SK-N-MC (cell line): ENCODE measurements around the gene COA8.

ENCODE experiments used
- DNase-seq: peaks from one replicate; pipeline ENCODE4 v3.0.0-alpha.2; 2011; ENCODE audit warnings: low read depth, low spot score
- H3K27ac ChIP-seq: fragments of 200-600 bp; sonication (generic); 2 replicates; pipeline ENCODE4 v1.5.1; 2016; ENCODE audit warnings: mixed run types
- H3K36me3 ChIP-seq: fragments of 200-600 bp; sonication (generic); 2 replicates; pipeline ENCODE4 v1.6.1; 2017; ENCODE audit warnings: antibody characterized with exemption, low read length, mixed read lengths; ENCODE audit not compliant: insufficient read depth
- H3K4me3 ChIP-seq: fragments of 200-600 bp; sonication (generic); 2 replicates; pipeline ENCODE4 v1.5.1; 2016
- H3K9ac ChIP-seq: fragments of 200-600 bp; sonication (generic); 2 replicates; pipeline ENCODE4 v1.8.0; 2017; ENCODE audit warnings: mixed run types, mixed read lengths; ENCODE audit not compliant: insufficient read length
- H3K9me3 ChIP-seq: fragments of 200-600 bp; sonication (generic); 2 replicates; pipeline ENCODE4 v1.6.1; 2017; ENCODE audit warnings: low read depth, mild to moderate bottlenecking, antibody characterized with exemption, low read length, moderate library complexity, mixed read lengths
- EZH2 ChIP-seq: fragments of 200-600 bp; sonication (generic); IDR thresholded peaks from one replicate; pipeline ENCODE4 v1.6.1; 2017; ENCODE audit warnings: antibody characterized with exemption
- FOXP2 ChIP-seq: optimal IDR thresholded peaks from 2 replicates; pipeline ENCODE3; 2011; ENCODE audit warnings: mild to moderate bottlenecking, moderate library complexity; ENCODE audit not compliant: insufficient read depth; ENCODE audit errors: extremely low read length, control extremely low read depth
- POLR2AphosphoS5 ChIP-seq: IDR thresholded peaks from 2 replicates; pipeline ENCODE4 v1.6.1; 2012; ENCODE audit warnings: mild to moderate bottlenecking, low read depth, low read length, borderline replicate concordance

COA8 gene

DNA sequence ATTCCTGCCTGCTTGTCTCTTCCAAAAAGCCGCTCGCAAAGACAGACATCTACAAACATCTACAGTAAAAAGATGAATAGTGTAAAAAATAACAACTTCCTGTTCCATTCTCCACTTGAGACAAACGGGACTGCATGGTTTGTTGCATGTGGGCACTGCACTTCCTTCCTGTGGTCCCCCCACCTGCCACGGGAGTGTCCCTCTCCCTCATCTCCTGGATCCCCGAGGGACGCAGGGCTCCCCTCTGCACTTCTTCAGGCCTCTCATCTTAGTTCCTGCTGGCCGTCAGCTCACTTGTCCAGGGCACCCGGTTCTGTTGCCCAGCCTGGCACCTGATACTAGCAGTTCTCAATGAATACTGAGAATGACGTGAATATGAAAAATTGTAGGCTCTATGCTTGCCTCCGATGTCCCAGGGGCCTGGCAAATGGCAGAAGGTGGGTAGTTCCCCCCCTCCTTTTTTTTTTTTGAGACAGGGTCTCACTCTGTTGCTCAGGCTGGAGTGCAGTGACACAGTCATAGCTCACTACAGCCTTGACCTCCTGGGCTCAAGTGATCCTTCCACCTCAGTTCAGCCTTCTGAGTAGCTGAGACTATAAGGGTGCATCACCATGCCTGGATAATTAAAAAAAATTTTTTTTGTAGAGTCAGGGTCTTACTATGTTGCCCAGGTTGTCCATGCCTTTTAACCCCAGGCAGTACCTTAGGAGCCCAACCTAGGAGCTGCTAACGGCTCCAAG, 62.8 kb downstream of the COA8 start:
- no peak for DNase-seq
- H3K4me3 ChIP-seq: peak overlapping the region; percentile 11; the same call in 1 of the 2 replicates
- no peak for TF ChIP-seq EZH2
- no peak for TF ChIP-seq FOXP2
- TF ChIP-seq POLR2AphosphoS5: no peak
- H3K36me3 ChIP-seq: no peaks in the 10 kb centered on the region
- no peaks in the 10 kb centered on the region for H3K9me3 ChIP-seq
- H3K27ac ChIP-seq: peak overlapping the region; percentile 30; the same call in 1 of the 2 replicates
- H3K9ac ChIP-seq: no peak overlapping the region

- H3K36me3 ChIP-seq: no peaks in the 10 kb centered on the region
- no peak overlapping the region for H3K4me3 ChIP-seq
- TF ChIP-seq POLR2AphosphoS5 (no peak), EZH2 (no peak), FOXP2 (no peak)
- no peak for DNase-seq
- H3K9me3 ChIP-seq: no peaks in the 10 kb centered on the region
- H3K9ac ChIP-seq: no peak overlapping the region
- no peak overlapping the region for H3K27ac ChIP-seq
These were observed 63.5 kb downstream of the COA8 start for GRCh38 chr14:103626146-103626850.

DNA sequence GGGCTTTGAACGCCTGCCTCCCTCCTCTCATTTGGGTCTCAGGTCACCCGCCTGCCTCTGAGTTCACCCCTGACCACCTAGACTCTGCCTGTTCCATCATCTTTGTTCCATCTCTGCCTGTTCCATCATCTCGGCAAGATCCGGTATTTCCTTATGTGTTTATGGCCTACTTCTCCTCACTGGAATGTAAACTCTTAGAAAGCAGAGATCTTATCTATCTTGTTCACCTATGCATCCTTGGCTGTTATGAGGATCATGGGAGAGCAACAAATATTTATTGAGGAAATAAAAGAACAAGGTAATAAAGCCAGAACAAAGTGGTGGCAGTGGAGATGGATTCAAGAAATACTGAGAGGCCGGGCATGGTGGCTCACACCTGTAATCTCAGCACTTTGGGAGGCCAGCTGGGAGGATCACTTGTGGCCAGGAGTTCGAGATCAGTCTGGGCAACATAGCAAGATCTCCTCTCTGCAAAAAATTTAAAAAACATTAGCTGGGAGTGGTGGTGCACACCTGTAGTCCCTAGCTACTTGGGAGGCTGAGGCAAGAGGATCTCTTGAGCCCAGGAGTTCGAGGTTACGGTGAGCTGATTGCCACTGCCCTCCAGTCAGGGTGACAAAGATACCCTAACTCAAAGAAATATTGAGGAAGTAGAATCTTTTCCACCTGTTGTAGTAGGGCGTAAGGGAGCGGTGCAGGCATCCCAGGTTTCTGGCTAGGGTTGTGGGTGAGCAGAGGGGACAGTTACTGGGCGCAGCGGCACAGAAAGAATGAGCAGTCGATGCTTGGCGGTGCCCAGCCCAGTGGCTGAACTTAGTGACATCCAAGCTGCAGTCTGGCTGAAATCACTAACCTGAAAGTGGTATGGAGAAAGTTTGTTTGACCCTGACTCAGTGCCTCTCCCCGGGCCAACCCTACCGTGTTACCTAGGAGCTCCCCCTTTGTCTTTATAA, 64.6 kb downstream of the COA8 start:
- H3K4me3 ChIP-seq: no peak overlapping the region
- H3K9me3 ChIP-seq: no peaks in the 10 kb centered on the region
- no peak overlapping the region for H3K9ac ChIP-seq
- H3K27ac ChIP-seq: no peak overlapping the region
- TF ChIP-seq EZH2 (no peak), FOXP2 (no peak), POLR2AphosphoS5 (no peak)
- 0 out of 2 replicates have a peak, but pooled peaks cover 6% of the 10 kb centered on the region for H3K36me3 ChIP-seq
- no peak for DNase-seq

GRCh38 chr14:103628221-103628683, 65.5 kb downstream of the COA8 start:
- TF ChIP-seq FOXP2 (no peak), EZH2 (no peak), POLR2AphosphoS5 (no peak)
- H3K36me3 ChIP-seq: peaks cover 7% of the 10 kb centered on the region; the same call in 1 of the 2 replicates
- peak overlapping the region; percentile 81 for H3K4me3 ChIP-seq
- DNase-seq: no peak
- peak overlapping the region; percentile 76 for H3K27ac ChIP-seq
- H3K9me3 ChIP-seq: no peaks in the 10 kb centered on the region
- H3K9ac ChIP-seq: peak overlapping the region; percentile 95

DNA sequence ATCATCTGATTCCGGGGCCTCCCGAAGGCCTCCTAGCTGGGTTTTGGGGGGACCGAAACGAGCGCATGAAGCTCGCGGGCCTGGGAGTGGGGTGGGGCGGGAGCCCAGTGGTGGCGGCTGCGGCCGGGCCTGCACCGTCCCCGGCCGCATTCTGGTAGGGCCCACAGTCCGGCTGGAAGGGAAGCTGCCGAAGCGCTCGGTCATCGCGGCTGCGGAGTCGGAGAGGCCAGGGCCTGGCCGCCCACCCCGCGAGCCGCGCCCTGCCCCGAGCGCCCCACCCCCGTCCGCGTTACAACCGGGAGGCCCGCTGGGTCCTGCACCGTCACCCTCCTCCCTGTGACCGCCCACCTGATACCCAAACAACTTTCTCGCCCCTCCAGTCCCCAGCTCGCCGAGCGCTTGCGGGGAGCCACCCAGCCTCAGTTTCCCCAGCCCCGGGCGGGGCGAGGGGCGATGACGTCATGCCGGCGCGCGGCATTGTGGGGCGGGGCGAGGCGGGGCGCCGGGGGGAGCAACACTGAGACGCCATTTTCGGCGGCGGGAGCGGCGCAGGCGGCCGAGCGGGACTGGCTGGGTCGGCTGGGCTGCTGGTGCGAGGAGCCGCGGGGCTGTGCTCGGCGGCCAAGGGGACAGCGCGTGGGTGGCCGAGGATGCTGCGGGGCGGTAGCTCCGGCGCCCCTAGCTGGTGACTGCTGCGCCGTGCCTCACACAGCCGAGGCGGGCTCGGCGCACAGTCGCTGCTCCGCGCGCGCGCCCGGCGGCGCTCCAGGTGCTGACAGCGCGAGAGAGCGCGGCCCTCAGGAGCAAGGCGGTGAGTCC, 66.1 kb downstream of the COA8 start, which contains the start of gene KLC1:
KLC1 (plus strand) TSS at position 528 of the 819 bp plus-strand sequence. CDS start 25,354 bp downstream, outside the sequence.
- TF ChIP-seq EZH2: no peak
- peak; percentile 92 for TF ChIP-seq POLR2AphosphoS5
- H3K9me3 ChIP-seq: no peaks in the 10 kb centered on the region
- peak within 1 kb of the TSS; percentile 81 for H3K4me3 ChIP-seq
- peaks cover 9% of the 10 kb centered on the region; the same call in 1 of the 2 replicates for H3K36me3 ChIP-seq
- H3K27ac ChIP-seq: peak within 1 kb of the TSS; percentile 76
- H3K9ac ChIP-seq: peak within 1 kb of the TSS; percentile 95
- DNase-seq: no peak

DNA sequence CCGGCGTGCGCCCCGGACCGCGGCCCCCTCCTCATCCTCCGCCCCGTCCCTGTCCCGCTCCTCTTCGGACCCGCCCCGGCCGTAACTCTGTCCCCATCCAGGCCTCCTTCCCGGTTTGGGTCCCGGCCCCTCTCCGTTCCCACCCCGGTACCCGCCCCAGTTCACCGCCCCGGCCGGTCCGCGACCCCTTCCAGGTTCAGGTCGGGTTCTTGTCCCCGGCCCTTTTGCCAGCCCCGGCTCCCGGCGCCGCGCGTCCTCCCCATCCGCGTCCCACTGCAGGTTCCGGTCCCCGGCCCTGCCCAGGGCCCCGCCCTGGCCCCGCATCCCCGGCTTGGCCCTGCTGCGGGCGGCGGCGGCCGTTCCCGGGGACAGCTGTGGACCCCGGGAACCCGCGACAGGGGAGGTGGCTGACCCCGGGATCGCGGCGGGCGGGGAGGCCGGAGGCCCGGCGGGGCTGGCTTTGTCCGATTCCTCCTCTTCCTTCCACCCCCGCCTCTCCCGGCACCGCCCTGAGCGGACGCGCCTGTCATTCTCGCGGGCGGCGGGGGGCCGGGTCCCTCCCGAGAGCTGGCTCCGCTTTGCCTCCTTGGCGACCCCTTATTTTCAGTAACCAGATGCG, 66.9 kb downstream of the COA8 start:
- DNase-seq: no peak
- H3K27ac ChIP-seq: no peak overlapping the region
- TF ChIP-seq EZH2 (no peak), POLR2AphosphoS5 (no peak), FOXP2 (no peak)

More for the DNA sequence above, 66.9 kb downstream of the COA8 start:
- Histone ChIP-seq H3K9me3 (no peaks in the 10 kb centered on the region), H3K9ac (peak overlapping the region; percentile 95), H3K4me3 (peak overlapping the region; percentile 81), H3K36me3 (peaks cover 9% of the 10 kb centered on the region; the same call in 1 of the 2 replicates)
